Measurements from ENCODE around the gene NLGN3.

Gene NLGN3

GRCh38 chrX:71118985-71119535 is 25.6 kb upstream of the NLGN3 start:
- peak overlapping the region; percentile 66 to 91 (median 73) for H3K27ac Mint-ChIP-seq
- peak overlapping the region; percentile 87 to 89 (median 88) for H3K4me3 Mint-ChIP-seq
- no peak for TF ChIP-seq CTCF (IDR thresholded peaks at IDR 0.05; ENCODE audit: unreplicated experiment in 3 of 3)
- H3K36me3 Mint-ChIP-seq (ENCODE audit: low read depth), result peaks cover 39% of the 10 kb centered on the region
- no peaks in the 10 kb centered on the region for H3K27me3 Mint-ChIP-seq (ENCODE audit: low read depth)
- H3K9me3 Mint-ChIP-seq, result no peaks in the 10 kb centered on the region
- H3K4me1 Mint-ChIP-seq, result no peaks in the 10 kb centered on the region

DNA sequence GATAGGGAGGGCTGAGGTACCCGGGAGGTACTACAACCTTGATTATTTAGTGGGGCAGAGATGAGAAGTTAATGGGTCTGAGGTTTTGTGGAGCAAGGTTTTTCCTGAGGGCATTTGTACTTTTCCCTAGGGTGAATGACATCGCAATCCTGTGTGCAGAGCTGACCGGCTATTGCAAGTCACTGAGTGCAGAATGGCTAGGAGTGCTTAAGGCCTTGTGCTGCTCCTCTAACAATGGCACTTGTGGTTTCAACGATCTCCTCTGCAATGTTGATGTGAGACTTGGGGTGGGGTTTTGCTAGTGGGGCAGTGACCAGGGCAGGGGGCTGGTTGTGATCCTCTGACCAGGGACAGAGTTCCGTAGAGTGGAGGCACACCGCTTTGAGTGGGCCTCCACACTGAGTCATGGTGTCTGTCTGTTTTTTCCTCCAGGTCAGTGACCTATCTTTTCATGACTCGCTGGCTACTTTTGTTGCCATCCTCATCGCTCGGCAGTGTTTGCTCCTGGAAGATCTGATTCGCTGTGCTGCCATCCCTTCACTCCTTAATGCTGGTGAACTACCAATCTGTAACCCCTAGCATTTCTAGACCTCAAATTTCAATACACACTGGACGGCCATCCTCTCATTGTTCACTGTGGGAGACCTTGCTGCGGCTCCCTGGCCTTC is 16.3 kb upstream of the NLGN3 start:
- Mint-ChIP-seq H3K4me3 (no peak overlapping the region), H3K4me1 (peaks cover 4% of the 10 kb centered on the region), H3K36me3 (ENCODE audit: low read depth) (peaks cover 71% of the 10 kb centered on the region), H3K27me3 (ENCODE audit: low read depth) (no peaks in the 10 kb centered on the region), H3K9me3 (peaks cover 4% of the 10 kb centered on the region), H3K27ac (peak overlapping the region in 1 of 3 experiments; percentile 62)
- no peak for TF ChIP-seq CTCF (IDR thresholded peaks at IDR 0.05; ENCODE audit: unreplicated experiment in 3 of 3)

DNA sequence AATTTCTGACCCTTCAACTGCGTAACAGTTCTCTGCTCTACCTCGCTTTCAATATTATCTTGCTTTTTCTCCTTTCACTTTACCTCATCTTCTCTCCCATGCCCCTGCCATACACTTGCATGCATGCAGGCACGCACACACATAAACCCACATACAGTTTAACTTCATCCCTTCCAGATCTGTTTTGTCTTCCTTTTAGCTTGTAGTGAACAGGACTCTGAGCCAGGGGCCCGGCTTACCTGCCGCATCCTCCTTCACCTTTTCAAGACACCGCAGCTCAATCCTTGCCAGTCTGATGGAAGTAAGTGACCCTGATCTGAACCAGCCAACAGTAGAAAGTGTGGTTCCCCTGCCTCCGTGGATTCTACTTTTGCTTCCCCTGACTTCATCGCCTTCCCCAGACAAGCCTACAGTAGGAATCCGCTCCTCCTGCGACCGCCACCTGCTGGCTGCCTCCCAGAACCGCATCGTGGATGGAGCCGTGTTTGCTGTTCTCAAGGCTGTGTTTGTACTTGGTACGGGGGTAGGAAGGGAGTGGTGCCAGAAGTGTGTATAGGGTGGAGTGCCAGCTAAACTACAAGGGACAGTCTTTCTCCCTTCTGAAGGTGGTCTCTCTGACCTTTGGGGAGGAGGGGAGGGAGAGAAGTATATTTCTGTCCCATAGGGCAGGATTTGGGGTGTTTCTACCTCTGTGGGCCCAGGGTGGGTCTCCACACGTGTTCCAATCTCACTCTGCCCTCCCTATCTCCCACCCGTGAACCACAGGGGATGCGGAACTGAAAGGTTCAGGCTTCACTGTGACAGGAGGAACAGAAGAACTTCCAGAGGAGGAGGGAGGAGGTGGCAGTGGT is 15.5 kb upstream of the NLGN3 start:
- Mint-ChIP-seq H3K27me3 (ENCODE audit: low read depth) (no peaks in the 10 kb centered on the region), H3K4me1 (peaks cover 4% of the 10 kb centered on the region), H3K27ac (peak overlapping the region; percentile 23 to 62 (median 46)), H3K36me3 (ENCODE audit: low read depth) (peaks cover 67% of the 10 kb centered on the region), H3K9me3 (peaks cover 4% of the 10 kb centered on the region), H3K4me3 (no peak overlapping the region)
- peak; percentile 47 to 59 (median 57) for TF ChIP-seq CTCF (IDR thresholded peaks at IDR 0.05; ENCODE audit: unreplicated experiment in 3 of 3)

DNA sequence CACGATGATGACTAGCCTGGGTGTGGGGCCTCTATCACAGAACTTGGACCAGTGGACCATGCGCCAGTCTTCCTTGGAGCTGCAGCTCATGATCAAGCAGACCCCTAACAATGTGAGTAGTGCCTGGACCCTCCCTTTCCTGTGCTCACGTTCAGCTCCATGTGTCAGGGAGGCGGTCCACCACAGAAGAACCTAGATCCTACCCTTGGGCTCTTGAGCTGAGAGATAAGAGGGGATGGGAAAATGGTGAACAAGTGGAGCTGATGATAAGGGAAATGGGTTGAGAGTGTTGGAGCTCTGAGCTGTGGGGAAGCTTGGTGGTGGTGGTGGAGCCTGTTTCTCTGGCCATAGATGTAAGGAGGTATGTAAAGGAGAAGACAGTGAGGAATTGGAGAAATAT is 13.1 kb upstream of the NLGN3 start:
- H3K9me3 Mint-ChIP-seq, result peaks cover 4% of the 10 kb centered on the region

GRCh38 chrX:71140440-71140839 is 4.2 kb upstream of the NLGN3 start:
- no peak for TF ChIP-seq CTCF (IDR thresholded peaks at IDR 0.05; ENCODE audit: unreplicated experiment in 3 of 3)
- Mint-ChIP-seq H3K36me3 (ENCODE audit: low read depth) (peaks cover 44% of the 10 kb centered on the region), H3K9me3 (peaks cover 9% of the 10 kb centered on the region), H3K4me3 (no peak overlapping the region), H3K27ac (no peak overlapping the region), H3K27me3 (ENCODE audit: low read depth) (no peaks in the 10 kb centered on the region), H3K4me1 (peaks cover 8% of the 10 kb centered on the region)

More for the DNA sequence above, 13.1 kb upstream of the NLGN3 start:
- Mint-ChIP-seq H3K36me3 (ENCODE audit: low read depth) (peaks cover 75% of the 10 kb centered on the region), H3K4me1 (peaks cover 4% of the 10 kb centered on the region), H3K27ac (no peak overlapping the region), H3K4me3 (no peak overlapping the region), H3K27me3 (ENCODE audit: low read depth) (no peaks in the 10 kb centered on the region)
- no peak for TF ChIP-seq CTCF (IDR thresholded peaks at IDR 0.05; ENCODE audit: unreplicated experiment in 3 of 3)
